Effector memory CD4-positive, alpha-beta T cell (primary cell): ENCODE results near the gene PRH1.

ENCODE experiments used
- DNase-seq, 3 donors: peaks; one replicate each; pipeline ENCODE4 v3.0.0-alpha.2; 2020
- H3K27ac ChIP-seq: 2 replicates; pipeline ENCODE4 v1.7.0; 2013; ENCODE audit warnings: mild to moderate bottlenecking, low read length, moderate library complexity; ENCODE audit not compliant: insufficient read depth, poor library complexity, severe bottlenecking
- H3K27me3 ChIP-seq: replicated peaks from 2 replicates; pipeline ENCODE4 v1.7.0; 2013; ENCODE audit warnings: mild to moderate bottlenecking, low read length; ENCODE audit not compliant: insufficient read depth, control insufficient read depth, poor library complexity, severe bottlenecking
- H3K36me3 ChIP-seq: 2 replicates; pipeline ENCODE4 v1.7.0; 2013; ENCODE audit warnings: mild to moderate bottlenecking, low read length, moderate library complexity; ENCODE audit not compliant: control insufficient read depth, insufficient read depth
- H3K4me1 ChIP-seq: 2 replicates; pipeline ENCODE4 v1.7.0; 2013; ENCODE audit warnings: low read length, mild to moderate bottlenecking; ENCODE audit not compliant: control insufficient read depth, insufficient read depth, poor library complexity, severe bottlenecking
- H3K4me3 ChIP-seq: 2 replicates; pipeline ENCODE4 v1.7.0; 2013; ENCODE audit warnings: low read length, low read depth, mild to moderate bottlenecking; ENCODE audit not compliant: insufficient read depth, poor library complexity, severe bottlenecking
- H3K9me3 ChIP-seq: 2 replicates; pipeline ENCODE4 v1.7.0; 2013; ENCODE audit warnings: mild to moderate bottlenecking, low read length, moderate library complexity; ENCODE audit not compliant: control insufficient read depth

The PRH1 gene

DNA sequence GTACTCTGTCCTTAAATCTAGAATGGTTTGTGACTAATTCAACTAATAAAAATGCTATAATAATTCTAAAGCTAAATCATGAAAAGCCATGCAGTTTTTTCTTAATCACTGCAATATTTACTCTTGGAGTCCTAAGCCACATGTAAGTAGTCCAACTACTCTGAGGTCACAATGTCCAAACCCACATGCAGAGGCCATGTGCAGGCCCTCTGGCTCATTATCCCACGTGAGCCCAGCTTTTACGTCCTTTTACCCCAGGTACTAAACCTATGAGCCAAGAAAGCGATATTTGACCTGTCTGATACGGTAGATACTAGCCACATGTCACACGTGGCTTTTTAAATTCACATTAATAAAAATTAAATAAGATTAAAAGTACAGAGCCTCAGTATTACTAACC is 12.8 kb upstream of the PRH1 start:
- Histone ChIP-seq H3K9me3 (no peaks in the 10 kb centered on the region), H3K27ac (no peak overlapping the region), H3K36me3 (no peaks in the 10 kb centered on the region), H3K4me3 (no peak overlapping the region), H3K4me1 (no peaks in the 10 kb centered on the region), H3K27me3 (no peaks in the 10 kb centered on the region)
- DNase-seq, result no peak

GRCh38 chr12:10891937-10892336 is 7.9 kb upstream of the PRH1 start:
- Histone ChIP-seq H3K27me3 (no peaks in the 10 kb centered on the region), H3K4me3 (no peak overlapping the region), H3K27ac (no peak overlapping the region), H3K9me3 (no peaks in the 10 kb centered on the region), H3K36me3 (no peaks in the 10 kb centered on the region), H3K4me1 (no peaks in the 10 kb centered on the region)
- DNase-seq, result no peak

- Histone ChIP-seq H3K4me1 (no peaks in the 10 kb centered on the region), H3K4me3 (no peak overlapping the region), H3K27ac (no peak overlapping the region), H3K36me3 (no peaks in the 10 kb centered on the region), H3K27me3 (no peaks in the 10 kb centered on the region), H3K9me3 (no peaks in the 10 kb centered on the region)
- DNase-seq, result no peak
These were observed 5.2 kb upstream of the PRH1 start for GRCh38 chr12:10889226-10889625.

DNA sequence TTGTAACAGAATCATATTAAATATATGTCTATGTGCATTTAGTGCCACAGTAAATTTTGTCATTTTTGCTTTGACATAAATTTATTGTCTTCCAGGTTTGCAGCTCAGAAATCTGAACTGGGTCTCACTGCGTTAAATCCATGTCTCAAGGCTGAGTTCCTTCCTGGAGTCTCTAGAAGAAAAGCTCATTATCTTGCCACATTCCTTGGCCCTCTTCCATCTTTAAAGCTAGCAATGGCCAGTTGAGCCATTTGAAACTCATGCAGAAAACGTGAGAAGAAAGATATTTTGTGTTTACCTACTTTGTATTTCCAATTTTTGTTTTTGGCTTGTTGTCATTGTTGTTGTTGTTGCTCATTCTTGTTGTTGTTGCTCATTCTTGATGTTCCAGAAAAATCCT is 10.7 kb downstream of the PRH1 start:
- no peak overlapping the region for H3K4me3 ChIP-seq
- DNase-seq, result no peak
- no peaks in the 10 kb centered on the region for H3K36me3 ChIP-seq
- H3K4me1 ChIP-seq, result no peaks in the 10 kb centered on the region
- H3K27ac ChIP-seq, result no peak overlapping the region
- H3K9me3 ChIP-seq, result no peaks in the 10 kb centered on the region
- H3K27me3 ChIP-seq, result no peaks in the 10 kb centered on the region

GRCh38 chr12:10867381-10867780 is 16.7 kb downstream of the PRH1 start:
- no peak for DNase-seq
- H3K27ac ChIP-seq, result no peak overlapping the region
- H3K36me3 ChIP-seq, result no peaks in the 10 kb centered on the region
- no peaks in the 10 kb centered on the region for H3K9me3 ChIP-seq
- H3K4me3 ChIP-seq, result no peak overlapping the region
- no peaks in the 10 kb centered on the region for H3K4me1 ChIP-seq
- H3K27me3 ChIP-seq, result no peaks in the 10 kb centered on the region

- peaks cover 2% of the 10 kb centered on the region for H3K36me3 ChIP-seq
- no peak overlapping the region for H3K4me3 ChIP-seq
- H3K4me1 ChIP-seq, result no peaks in the 10 kb centered on the region
- no peaks in the 10 kb centered on the region for H3K27me3 ChIP-seq
- H3K27ac ChIP-seq, result no peak overlapping the region
- DNase-seq, result no peak
- no peaks in the 10 kb centered on the region for H3K9me3 ChIP-seq
These were observed 20.4 kb downstream of the PRH1 start for GRCh38 chr12:10863512-10864218.

DNA sequence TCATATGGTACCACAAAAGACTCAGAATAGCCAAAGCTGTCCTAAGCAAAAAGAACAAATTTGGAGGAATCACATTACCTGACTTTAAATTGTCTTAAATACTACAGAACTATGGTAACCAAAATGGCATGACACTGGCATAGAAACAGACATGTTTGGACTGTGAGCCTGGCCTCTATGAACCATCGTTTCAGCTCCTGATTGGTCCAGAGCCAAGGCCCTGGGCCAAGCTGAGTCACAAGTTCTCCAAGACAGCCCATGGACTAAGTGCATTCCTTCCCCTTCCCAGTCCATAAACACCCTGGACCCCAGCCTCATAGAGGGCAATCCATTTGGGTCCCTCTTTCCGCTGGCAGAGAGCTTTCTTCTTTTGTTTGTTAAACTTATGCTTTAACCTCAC is 22.7 kb downstream of the PRH1 start:
- DNase-seq, result no peak
- Histone ChIP-seq H3K9me3 (no peaks in the 10 kb centered on the region), H3K36me3 (peaks cover 4% of the 10 kb centered on the region), H3K27me3 (no peaks in the 10 kb centered on the region), H3K4me1 (no peaks in the 10 kb centered on the region), H3K4me3 (no peak overlapping the region), H3K27ac (no peak overlapping the region)

GRCh38 chr12:10855807-10856206 is 28.2 kb downstream of the PRH1 start:
- DNase-seq, result no peak
- Histone ChIP-seq H3K4me3 (no peak overlapping the region), H3K27ac (no peak overlapping the region), H3K9me3 (no peaks in the 10 kb centered on the region), H3K36me3 (peaks cover 4% of the 10 kb centered on the region), H3K27me3 (no peaks in the 10 kb centered on the region), H3K4me1 (no peaks in the 10 kb centered on the region)

DNA sequence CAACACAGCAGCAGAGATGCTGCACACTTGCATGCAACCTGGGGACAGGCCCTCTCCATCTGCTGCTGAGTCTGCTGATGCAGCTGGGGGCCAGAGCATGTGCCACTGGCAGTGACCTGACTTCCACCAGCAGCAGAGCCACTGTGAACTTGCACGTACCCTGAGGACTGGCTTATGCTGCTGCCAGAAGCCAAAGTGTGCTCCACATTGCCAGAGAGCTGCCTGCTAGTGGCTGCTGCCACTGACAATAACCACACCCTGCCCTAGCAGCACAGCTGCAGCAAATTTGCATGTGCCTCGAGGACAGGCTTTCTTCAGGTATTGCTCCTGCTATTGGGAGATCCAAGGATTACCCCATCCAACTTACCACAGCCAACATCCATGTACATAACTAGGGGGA is 30.3 kb downstream of the PRH1 start:
- peaks cover 3% of the 10 kb centered on the region for H3K4me1 ChIP-seq
- no peak overlapping the region for H3K27ac ChIP-seq
- no peaks in the 10 kb centered on the region for H3K9me3 ChIP-seq
- no peak overlapping the region for H3K4me3 ChIP-seq
- no peak for DNase-seq
- no peaks in the 10 kb centered on the region for H3K27me3 ChIP-seq
- H3K36me3 ChIP-seq, result peaks cover 3% of the 10 kb centered on the region

DNA sequence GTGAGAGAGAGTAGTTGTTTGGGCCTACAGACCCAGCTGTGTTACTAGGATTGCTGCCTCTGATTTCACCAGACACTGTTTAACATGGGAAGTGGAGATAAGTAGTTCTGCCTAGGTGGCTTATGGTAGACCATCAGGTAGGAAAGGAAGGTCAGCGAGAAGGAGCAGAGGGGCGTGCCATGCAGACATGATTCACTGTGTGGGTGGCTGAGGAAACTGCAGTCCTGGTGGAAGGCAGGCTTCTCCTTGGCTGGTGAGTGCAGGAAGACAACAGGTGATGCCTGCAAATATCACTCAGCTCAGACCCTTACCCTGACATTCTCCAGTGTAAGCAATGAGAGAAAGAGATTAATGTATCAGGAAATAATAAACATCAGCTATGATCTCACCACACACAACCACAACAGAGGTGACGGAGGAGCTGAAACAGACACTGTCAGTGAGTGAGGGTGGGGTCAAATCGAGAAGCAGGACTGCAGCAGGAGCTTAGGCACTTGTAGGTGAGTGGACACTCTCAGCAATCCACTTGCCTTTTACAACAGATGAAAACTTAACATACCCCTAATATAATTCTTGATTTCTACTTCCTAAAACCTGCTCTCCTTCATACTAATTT is 32.7 kb downstream of the PRH1 start:
- H3K4me3 ChIP-seq, result no peak overlapping the region
- H3K9me3 ChIP-seq, result no peaks in the 10 kb centered on the region
- DNase-seq, result no peak
- peaks cover 3% of the 10 kb centered on the region for H3K4me1 ChIP-seq
- H3K36me3 ChIP-seq, result no peaks in the 10 kb centered on the region
- no peaks in the 10 kb centered on the region for H3K27me3 ChIP-seq
- H3K27ac ChIP-seq, result no peak overlapping the region
